Measurements from ENCODE around the gene WTIP.
"Not testable (repeated sequence)": the region's sequence is repeated elsewhere in the genome, so short reads cannot be mapped to it uniquely, and the experiment has no call there.

WTIP gene

DNA sequence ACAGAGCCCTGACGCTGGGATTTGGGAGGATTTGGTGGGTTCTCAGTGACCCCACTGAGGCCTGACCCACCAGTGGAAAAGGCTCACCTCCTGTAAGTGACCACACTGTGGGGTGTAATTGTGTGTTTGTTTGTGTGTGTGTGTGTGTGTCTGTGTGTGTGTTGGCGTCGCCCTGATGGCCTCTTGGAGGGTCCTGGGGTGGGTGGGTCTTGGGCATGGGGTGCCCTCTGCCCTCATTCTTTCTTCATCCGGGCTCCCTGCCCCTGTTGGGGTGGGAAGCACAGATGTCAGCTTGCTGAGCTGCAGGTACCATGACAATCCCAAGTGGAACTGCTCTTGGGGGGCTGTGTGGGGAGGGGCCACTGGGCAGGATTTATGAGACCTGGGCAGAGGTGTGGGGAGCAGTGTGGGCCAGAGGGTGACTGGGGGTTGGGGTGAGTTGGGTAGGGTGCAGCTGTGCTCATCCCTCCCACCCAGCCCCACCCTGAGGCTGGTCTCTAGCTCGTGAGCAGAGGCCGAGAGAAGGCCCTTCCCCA, 22.8 kb downstream of the WTIP start:
- DNase-seq, result no peak

DNA sequence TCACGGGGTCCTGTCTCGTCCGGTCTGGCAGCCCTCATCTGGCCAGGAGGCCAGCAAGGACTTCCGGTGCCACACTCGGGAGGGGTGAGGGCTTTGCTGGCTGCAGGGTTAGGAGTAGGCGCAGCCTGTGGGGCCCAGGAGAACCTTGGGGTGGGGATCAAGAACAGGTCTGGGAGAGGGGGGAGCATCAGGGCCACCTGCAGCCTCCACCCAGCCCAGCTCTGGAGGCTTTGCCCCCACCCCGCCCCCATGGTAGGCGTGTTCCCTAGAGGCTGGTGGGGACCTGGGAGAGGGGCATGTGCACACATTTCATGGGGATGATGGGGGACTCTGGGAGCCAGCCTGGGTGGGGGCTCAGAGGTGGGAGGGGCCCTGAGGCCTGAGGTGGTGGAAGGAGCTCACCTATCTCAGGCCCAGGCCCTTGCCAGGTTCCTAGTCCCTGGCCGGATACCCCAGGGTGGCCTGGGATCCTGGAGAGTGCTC, 23.3 kb downstream of the WTIP start:
- DNase-seq, result no peak

DNA sequence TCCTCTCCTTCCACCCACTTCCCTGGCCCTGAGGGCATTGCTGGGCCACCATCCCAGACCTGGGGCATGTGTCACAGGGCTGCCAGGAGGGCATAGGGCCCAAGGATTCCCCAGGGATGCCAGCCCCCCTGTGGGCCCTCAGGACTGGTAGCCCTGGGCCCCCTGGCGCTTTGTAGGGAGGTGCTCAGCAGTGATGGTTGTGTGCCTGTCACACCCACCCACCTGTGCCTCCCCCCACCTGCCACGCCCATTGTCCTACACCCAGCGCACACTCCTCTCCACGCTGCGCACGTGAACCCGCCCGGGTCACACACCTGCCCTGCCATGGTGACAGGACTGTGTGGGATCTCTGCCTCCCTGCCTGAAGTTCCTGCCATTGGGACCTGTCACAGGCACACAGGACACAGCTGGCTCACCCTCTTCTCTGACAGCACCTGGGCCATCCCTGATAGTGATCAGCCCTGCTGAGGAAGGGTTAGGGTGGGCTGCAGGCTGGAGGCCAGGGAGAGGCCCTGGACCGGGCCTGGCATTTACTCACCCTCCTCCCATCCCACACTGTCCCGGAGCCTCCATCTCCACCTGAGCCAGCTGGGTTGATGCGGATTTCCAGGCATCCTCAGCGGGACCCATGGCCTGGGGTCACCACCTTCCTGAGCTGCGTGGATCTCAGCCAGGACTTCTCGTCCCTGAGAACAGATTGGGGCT, 23.9 kb downstream of the WTIP start:
- no peak for DNase-seq

DNA sequence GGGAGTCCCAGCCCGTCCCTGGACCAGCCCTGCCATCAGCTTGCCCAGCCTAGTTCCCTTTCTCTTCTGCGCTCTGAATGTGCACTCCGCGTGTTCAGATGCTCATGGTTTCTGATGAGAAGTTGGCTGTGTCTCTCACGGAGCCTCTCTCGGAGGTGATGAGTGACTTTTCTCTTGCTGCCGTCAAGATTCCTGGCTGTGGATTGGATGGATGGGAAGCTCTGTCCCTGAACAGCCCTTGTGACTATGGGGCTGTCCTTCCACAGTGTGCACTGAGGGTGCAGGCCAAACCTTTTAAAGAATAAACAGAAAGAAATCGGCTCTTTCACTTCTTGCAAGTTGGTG, 24.4 kb downstream of the WTIP start:
- DNase-seq, result no peak

DNA sequence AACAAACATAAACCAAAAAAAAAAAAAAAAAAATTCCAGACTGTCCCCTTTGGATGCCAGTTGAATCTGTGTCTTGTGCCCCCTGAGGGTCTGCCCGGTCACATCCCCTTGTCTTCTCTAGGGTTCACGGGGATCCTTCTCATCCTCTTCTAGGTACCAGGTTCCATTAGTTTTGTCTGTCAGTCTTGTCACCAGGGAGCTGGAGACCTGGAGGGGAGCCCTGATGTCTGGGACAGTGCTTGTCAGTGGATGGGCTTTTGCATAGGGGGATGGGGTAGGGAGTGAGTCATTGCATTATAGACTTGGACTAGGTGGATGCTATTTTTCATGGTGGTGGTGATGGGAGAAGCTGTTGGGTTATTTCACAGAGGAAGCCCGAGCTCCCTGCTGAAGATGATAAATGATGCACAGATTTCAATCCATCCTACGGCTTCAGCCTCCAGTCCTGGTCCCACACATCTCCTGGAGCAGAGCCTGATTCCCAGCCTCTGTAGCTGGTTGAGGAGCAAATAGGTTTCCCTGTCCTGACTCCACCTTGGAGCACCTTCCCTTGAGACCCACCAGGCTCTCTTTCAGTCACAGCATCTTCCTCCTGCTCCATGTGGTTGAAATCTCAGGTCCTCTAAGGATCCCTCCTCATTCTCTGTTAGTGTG, 26.0 kb downstream of the WTIP start:
- no peak for DNase-seq

DNA sequence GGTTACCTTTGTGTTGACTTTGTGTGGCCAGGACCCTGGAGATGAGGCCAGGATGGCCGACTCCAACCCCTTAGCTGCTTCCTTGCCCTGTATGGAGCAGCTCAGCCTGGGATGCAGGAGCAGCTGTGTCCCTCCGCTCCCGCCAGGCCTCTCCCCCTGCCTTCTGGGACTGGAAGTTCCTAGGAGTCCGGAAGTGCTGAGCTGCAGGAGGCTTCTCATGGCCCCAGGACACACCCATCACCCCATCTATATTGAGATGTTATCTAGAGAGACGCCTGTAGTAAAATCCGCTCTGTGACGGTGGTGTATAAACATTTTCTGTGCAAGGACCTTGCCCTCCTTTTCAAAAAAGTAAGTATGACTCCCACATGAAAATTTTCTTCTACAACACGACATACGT, 27.0 kb downstream of the WTIP start:
- DNase-seq, result no peak

DNA sequence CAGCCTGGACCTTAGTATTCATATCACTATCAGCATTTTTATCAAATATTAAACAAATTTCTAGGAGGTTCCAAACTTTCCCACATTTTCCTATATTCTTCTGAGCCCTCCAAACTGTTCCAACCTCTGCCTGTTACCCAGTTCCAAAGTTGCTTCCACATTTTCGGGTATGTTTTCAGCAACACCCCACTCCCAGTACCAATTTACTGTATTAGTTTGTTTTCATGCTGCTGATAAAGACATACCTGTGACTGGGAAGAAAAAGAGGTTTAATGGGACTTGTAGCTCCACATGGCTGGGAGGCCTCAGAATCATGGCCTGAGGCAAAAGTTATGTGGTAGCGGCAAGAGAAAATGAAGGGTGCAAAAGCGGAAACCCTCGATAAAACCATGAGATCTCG, 29.3 kb downstream of the WTIP start:
- not testable (repeated sequence) for DNase-seq

DNA sequence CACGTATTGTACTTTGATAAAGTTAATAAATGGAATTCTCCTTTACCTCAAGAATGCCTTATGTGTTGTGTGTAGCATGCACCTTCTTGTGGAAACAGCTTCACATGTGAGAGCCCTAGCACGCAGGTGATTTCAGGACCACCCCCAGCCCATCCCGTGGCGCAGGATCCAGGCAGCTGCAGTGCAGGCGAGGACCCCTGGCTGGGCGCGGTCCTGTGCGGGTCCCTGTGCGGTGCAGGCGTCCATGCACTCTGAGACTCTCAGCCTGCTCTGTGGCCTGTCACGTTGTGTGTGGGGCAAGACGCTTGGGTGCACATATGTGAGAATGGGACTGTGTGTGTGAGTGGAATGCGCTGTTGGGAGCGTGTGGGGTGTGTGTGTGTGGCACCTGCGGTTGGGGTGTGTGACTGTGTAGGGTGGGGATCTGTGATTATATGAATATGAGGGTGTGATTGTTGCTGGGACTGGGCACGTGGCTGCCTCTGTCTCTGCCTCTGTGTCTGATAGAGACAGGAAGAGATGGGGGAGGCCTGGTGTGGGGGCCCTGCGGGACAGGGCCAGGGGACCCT, 30.8 kb downstream of the WTIP start:
- no peak for DNase-seq

DNA sequence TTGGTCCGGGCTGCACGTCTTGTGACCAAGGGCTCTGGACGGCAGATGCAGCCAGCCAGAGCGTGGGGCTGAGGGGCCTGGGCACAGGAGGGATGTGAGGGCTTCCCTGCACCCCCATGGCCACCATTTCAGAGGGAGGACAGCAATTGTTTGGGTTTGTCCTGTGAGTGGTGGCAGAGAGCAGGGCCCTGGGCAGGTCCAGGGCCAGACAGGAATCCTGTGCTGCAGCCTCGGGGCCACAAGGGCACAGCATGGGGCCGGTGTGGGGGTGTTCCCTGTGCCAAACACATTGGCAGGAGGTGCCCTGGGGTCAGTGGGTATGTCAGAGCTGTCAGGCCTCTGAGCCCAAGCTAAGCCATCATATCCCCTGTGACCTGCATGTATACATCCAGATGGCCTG, 32.2 kb downstream of the WTIP start:
- DNase-seq, result no peak

DNA sequence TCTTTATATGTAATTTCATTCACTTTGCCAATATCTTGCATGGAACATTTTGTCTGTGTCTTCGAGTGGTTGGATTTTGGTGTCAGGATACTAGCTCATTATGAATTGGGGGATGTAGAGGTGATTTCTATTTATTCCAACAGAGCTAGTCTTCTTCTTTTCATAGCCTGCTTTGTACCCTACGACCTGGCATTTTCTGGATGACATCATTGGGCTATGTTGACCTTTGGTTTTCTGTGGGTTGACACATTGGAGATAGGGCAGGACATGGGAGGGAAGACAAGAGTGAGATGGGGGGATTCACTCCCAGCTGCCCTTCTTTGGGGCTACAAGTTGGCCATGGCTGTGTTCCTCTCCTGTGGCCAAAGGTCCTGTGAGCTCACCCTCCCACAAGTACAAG, 38.0 kb downstream of the WTIP start:
- DNase-seq, result no peak

DNA sequence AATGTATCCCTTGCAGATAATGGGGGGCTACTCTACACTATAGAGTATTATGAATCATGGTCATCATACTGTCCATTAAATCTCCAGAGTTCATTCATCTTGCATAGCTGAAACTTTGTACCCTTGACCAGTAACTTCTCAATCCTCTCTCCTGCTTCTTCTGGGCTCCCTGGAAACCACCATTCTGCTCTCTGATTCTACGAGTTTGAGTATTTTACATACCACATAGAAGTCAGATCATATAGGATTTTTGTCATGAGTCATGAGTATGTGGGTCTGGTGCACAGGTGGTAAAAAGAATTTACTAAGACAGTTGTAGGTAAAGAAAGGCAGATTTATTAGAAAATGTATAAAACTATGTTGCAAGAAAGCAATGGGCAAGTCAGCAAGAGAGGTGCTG, 41.9 kb downstream of the WTIP start:
- DNase-seq, result no peak

DNA sequence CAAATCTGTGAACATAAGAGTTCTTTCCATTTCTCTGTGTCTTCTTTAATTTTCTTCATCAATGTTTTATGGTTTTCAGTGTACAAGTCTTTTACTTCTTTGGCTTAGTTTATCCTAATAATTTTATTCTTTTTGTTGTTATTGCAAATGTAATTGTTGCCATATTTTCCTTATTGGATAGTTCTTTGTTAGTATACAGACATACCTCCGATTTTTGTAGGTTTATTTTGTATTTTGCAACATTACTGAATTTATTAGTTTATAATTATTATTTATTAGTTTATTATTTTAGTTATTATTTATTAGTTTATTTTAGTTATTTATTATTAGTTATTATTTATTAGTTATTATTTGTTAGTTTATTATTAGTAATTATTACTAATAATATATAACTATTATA, 43.4 kb downstream of the WTIP start:
- DNase-seq, result no peak

DNA sequence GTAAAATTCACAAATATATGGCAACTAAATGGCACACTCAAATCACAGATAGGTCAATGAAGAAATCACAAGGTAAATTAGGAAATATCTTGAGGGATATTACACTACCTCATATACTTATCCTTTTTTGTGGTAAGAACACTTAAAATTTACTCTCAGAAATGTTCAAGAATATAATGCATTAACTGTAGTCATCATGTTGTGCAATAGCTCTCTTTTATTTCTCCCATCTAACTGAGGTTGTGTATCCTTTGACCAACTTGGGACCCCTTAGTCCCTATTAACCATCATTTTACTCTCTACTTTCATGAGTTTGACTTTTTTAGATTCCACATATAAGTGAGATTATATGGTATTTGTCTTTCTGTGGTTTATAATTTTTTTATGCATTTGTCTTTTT, 52.6 kb downstream of the WTIP start:
- no peak for DNase-seq

DNA sequence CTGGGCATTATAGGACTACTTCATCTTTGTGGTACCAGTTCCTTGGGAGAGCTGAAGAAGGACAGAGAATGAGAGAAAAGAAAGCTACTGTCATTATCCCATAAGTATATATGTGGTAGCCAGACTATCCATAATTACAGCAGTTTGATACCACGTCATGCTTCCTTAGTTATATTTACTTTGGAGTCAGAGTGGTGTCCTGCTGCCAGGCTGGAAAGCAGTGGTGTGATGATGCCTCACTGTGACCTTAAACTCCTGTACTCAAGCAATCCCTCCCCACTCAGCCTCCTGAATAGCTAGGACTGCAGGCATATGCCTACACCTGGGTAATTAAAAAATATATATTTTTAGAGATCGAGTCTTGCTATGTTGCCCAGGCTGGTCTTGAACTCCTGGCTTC, 57.8 kb downstream of the WTIP start:
- DNase-seq, result no peak

DNA sequence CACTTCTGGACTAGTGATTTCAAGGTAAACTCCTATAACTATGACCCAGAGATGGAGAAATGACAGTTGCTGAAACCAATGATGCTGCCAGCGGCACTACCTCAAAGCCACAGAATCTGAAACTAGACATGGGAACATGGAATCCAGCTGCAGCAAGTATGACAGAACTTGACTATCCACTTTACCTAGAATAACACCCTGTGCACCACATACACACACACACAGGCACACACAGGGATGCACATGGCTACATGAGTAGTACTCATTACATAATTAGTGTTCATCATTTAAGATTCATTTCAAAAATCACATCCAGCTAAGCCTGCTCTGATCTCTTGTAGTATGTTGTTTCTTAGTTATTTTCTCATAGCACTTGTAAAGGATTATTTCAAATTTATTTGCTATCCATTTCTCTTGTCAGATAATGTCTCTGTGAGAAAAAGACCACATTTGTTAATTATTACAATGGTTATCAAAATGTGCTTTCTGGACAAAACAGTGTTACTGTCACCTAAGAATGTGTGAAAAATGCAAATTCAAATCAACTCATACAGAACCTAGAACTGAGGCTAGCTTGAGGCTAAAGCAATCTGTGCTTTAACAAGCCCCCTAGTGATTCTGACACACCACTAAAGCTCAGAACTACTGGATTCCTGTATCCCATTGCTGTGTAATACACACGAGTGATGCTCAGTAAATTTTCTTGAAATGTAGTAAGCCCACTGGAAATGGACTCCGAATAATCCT, 59.4 kb downstream of the WTIP start:
- no peak for DNase-seq

DNA sequence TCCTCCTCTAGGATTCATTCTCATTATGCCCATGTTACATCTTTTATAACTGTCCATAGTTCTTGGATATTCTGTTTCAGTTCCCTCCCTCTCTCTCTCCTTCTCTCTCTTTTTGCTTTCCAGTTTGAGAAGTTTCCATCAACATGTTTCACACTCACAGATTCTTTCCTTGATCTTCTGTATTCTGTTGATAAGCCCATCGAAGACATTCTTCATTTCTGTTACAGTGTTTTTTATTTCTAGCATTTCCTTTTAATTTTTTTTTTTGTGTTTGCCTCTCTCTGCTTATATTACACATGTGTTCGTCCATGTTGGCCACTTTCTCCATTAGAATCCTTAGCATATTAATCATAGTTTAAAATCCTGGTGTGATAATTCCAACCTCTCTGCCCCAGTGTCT, 68.3 kb downstream of the WTIP start:
- no peak for DNase-seq

DNA sequence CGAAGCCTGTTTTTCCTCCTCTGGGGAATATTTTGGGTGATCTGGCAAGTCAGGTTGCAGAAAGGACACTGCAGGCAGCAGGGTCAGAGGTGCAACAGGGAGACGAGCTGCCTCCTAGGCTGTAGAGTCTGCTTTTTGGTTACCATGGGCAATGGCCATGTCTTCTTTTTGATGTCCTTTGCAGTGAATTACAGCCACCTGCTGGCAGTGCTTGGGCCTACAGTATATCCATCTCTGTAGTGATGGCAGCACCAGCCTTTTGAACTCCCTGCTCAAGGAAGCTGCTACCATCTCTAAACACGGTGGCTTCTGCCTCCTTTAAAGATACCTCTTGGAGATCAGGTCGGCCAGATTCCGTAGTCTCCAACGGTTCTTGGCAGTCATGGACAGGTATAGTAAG, 73.9 kb downstream of the WTIP start:
- no peak for DNase-seq

DNA sequence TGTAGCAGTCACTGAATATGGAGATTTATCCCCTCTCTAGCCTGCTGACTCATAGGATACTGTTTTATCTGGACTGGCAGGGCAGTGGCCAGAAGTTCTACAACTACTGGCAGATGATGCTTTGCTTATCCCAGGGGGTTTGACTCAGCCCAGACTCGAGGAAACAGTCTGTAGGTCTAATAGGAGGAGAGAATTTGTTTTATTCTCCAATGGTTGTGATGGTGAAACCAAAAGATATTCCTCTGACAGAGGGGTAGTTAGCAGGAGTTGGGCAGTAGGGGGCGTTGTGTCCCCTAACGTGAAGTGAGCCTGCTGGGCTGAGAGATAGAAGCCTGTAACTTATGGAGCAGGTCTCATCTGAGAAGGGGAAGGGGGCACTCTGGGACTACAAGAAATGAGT, 74.9 kb downstream of the WTIP start:
- no peak for DNase-seq

DNA sequence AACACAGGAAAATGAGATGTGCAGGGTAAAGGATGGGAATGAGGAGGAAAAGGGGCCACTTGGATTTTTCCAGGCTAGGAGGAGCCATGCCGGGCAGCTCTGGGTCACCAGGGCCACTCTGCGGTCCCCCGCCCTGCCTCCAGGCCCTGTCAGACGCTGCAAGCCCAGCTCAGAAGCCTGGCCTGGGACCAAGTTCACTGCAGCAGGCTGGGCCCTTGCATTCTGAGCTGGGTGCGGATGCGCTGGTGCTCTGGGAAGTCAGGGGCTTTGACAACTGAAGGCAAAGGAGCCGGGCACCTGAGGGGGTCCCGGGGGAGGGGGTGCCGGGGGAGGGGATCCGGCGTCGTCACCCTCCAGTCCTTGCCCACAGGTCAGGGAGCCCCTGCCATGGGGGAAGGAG, 77.5 kb downstream of the WTIP start:
- DNase-seq, result no peak

DNA sequence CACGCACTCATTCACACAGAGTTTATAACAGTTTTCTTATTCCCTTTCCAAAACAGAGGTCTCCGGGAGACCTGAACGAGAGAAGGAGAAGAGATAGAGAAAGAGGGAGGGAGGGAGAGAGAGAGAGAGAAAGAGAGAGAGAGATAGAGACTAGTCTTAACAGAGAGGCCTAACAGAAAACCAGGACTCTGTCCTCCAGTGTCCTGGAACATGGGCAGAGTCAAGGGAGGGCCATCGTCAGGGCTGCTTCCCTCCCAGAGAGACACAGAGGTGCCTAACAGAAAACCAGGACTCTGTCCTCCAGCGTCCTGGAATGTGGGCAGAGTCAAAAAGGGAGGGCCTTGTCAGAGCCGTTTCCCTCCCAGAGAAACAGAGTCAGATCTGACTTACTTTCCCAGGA, 78.7 kb downstream of the WTIP start:
- no peak for DNase-seq

Measured in activated naive CD4-positive, alpha-beta T cell treated with anti-CD3 and anti-CD28 coated beads, Interleukin-2, amount 50 U/mL, for 16 hours (primary cell).